Naive thymus-derived CD4-positive, alpha-beta T cell (primary cell): ENCODE data around the gene ATP6V1A. TPM values are rescaled to one million over a fixed set of nuclear protein-coding genes. Genes with fewer than 3 reads are reported as not detected.
A peak's percentile ranks its signal among the peaks of the same experiment; 100 is the strongest.

Source experiments
- ATAC-seq: fragments of 150-1000 bp; cut with Tn5 transposase; 2 replicates; pipeline ENCODE4 v1.10.0; 2021; ENCODE audit warnings: mild to moderate bottlenecking, moderate library complexity
- CTCF ChIA-PET: fragments of 350-600 bp; sonication (Branson Sonifier 250); formaldehyde crosslinking; loops from one replicate; lab custom pipeline; 2021; ENCODE audit warnings: antibody characterized with exemption; lab: Charles Lee
- POLR2A ChIA-PET: fragments of 350-600 bp; sonication (Branson Sonifier 250); formaldehyde crosslinking; loops from one replicate; lab custom pipeline; 2021; ENCODE audit warnings: antibody characterized with exemption, inconsistent platforms; lab: Charles Lee
- DNase-seq, 9 donors: peaks; one replicate each; pipeline versions ENCODE4 v3.0.0 to v3.0.0-alpha.2; 2020 to 2022; ENCODE audit warnings: mixed read lengths in 1 of 9
- H3K27ac ChIP-seq: one replicate; pipeline ENCODE4 v1.7.0; 2013; ENCODE audit warnings: mild to moderate bottlenecking, low read depth, low read length, moderate library complexity
- H3K27me3 ChIP-seq, 2 donors: one replicate each; pipeline ENCODE4 v1.7.0; 2013; ENCODE audit warnings: low read length in 2 of 2, mild to moderate bottlenecking in 2 of 2, moderate library complexity in 2 of 2; ENCODE audit not compliant: control insufficient read depth in 2 of 2, insufficient read depth in 2 of 2
- H3K36me3 ChIP-seq, 3 experiments: 1 replicate in 2 of 3; 2 replicates in 1 of 3; pipeline ENCODE4 v1.7.0; 2013; ENCODE audit warnings: low read length in 3 of 3, mild to moderate bottlenecking in 3 of 3, moderate library complexity in 1 of 3; ENCODE audit not compliant: insufficient read depth in 3 of 3, control insufficient read depth in 2 of 3
- H3K4me1 ChIP-seq, 2 donors: one replicate each; pipeline ENCODE4 v1.7.0; 2013; ENCODE audit warnings: low read length in 2 of 2, mild to moderate bottlenecking in 2 of 2, moderate library complexity in 1 of 2; ENCODE audit not compliant: control insufficient read depth in 2 of 2, insufficient read depth in 2 of 2
- H3K4me3 ChIP-seq: 2 replicates; pipeline ENCODE4 v1.7.0; 2013; ENCODE audit warnings: mild to moderate bottlenecking, low read length
- H3K9me3 ChIP-seq, 3 experiments: 1 replicate in 2 of 3; 2 replicates in 1 of 3; pipeline ENCODE4 v1.7.0; 2013; ENCODE audit warnings: low read length in 3 of 3; ENCODE audit not compliant: control insufficient read depth in 2 of 3
- H3K27ac Mint-ChIP-seq, 9 donors: one replicate each; pipeline ENCODE4 v1.8.0; 2020 to 2022; ENCODE audit warnings: mixed read lengths in 9 of 9, mild to moderate bottlenecking in 8 of 9, moderate library complexity in 5 of 9, inconsistent platforms in 2 of 9
- H3K27me3 Mint-ChIP-seq, 5 donors: one replicate each; pipeline ENCODE4 v1.8.0; 2021 to 2022; ENCODE audit warnings: mixed read lengths in 5 of 5, mild to moderate bottlenecking in 1 of 5
- H3K36me3 Mint-ChIP-seq, 5 donors: one replicate each; pipeline ENCODE4 v1.8.0; 2020 to 2022; ENCODE audit warnings: mixed read lengths in 5 of 5, mild to moderate bottlenecking in 3 of 5, inconsistent platforms in 1 of 5
- H3K4me1 Mint-ChIP-seq, 7 donors: one replicate each; pipeline ENCODE4 v1.8.0; 2020 to 2022; ENCODE audit warnings: mixed read lengths in 7 of 7, mild to moderate bottlenecking in 3 of 7, inconsistent platforms in 1 of 7
- H3K4me3 Mint-ChIP-seq, 10 donors: one replicate each; pipeline ENCODE4 v1.8.0; 2020 to 2022; ENCODE audit warnings: mild to moderate bottlenecking in 10 of 10, mixed read lengths in 10 of 10, moderate library complexity in 6 of 10, inconsistent platforms in 2 of 10
- H3K9me3 Mint-ChIP-seq, 11 donors: one replicate each; pipeline ENCODE4 v1.8.0; 2020 to 2022; ENCODE audit warnings: mixed read lengths in 11 of 11, mild to moderate bottlenecking in 4 of 11, inconsistent platforms in 1 of 11, moderate library complexity in 1 of 11
- intact Hi-C, 2 donors: fragments of 100-400 bp; cut with micrococcal nuclease; formaldehyde crosslinking; loops; one replicate each; pipeline ENCODE4 v1.15.1; 2023
- polyA plus RNA-seq, 2 donors: library from polyadenylated mRNA; unstranded; fragments of 300-500 nt; fragmentation: Illumina TruSeq; gene quantifications; one replicate each; pipeline ENCODE4 v1.2.3, GENCODE V29; 2021
- total RNA-seq, 6 experiments: library from RNA in 5 of 6; stranded (reverse) in 5 of 6; gene quantifications; 1 replicate in 5 of 6; 2 replicates in 1 of 6; pipeline ENCODE4 v1.2.3 and lab custom pipeline; 2021 to 2026

Gene ATP6V1A
- total and polyA plus RNA-seq, 7 experiments from 2014 or later, result 11.9 to 44.8 (median 29.0) TPM

- no peak overlapping the region for H3K4me3 Mint-ChIP-seq
- no peak overlapping the region for H3K4me3 ChIP-seq
- intact Hi-C loops, result loop anchor here in 1 of 2 donors (5.0 to 10.0 kb wide), 2 partner anchors 1860 to 1982 kb away; no protein-coding TSS in a partner anchor
- no peaks in the 10 kb centered on the region for H3K4me1 ChIP-seq
- no peak for DNase-seq
- no peaks in the 10 kb centered on the region for H3K27me3 ChIP-seq
- POLR2A ChIA-PET, result no interaction called here
- no peak overlapping the region for H3K27ac Mint-ChIP-seq
- peaks cover 0 to 7% (median 4%) of the 10 kb centered on the region in 5 donors for H3K27me3 Mint-ChIP-seq
- H3K36me3 ChIP-seq, result no peaks in the 10 kb centered on the region
- CTCF ChIA-PET, result interaction anchor here (0.8 to 0.9 kb wide), 2 partner anchors 29 to 99 kb away, joined by 3 read pairs; no protein-coding TSS in a partner anchor
- H3K27ac ChIP-seq, result no peak overlapping the region
- peaks cover 0 to 15% (median 5%) of the 10 kb centered on the region in 7 donors for H3K4me1 Mint-ChIP-seq
- no peak for ATAC-seq
- peaks cover 4 to 21% (median 10%) of the 10 kb centered on the region in 11 donors for H3K9me3 Mint-ChIP-seq
- peaks cover 0 to 5% (median 0%) of the 10 kb centered on the region in 3 experiments for H3K9me3 ChIP-seq
- H3K36me3 Mint-ChIP-seq, result peaks cover 0 to 6% (median 4%) of the 10 kb centered on the region in 5 donors
These were observed 88.1 kb downstream of the ATP6V1A start for GRCh38 chr3:113834983-113835382.

GRCh38 chr3:113838631-113839209 lies 91.9 kb downstream of the ATP6V1A start, which contains the start of gene GRAMD1C:
TSS of gene GRAMD1C (plus strand) at chr3:113838788. CDS start at chr3:113838910, 122 bp downstream.
- CTCF ChIA-PET, result interaction anchor here (0.6 to 1.8 kb wide), 4 partner anchors 69 to 223 kb away, joined by 4 to 6 read pairs (median 4); no protein-coding TSS in a partner anchor
- H3K4me3 Mint-ChIP-seq, result peak within 1 kb of the TSS; percentile 72 to 85 (median 80)
- POLR2A ChIA-PET, result interaction anchor here (0.8 kb wide), 1 partner anchor 347 kb away, joined by 4 read pairs; no protein-coding TSS in a partner anchor
- peak; percentile 100 for ATAC-seq
- Histone ChIP-seq H3K27ac (no peak within 1 kb of the TSS), H3K9me3 (no peaks in the 10 kb centered on the region), H3K4me1 (no peaks in the 10 kb centered on the region), H3K4me3 (peak within 1 kb of the TSS; percentile 72), H3K27me3 (no peaks in the 10 kb centered on the region), H3K36me3 (no peaks in the 10 kb centered on the region)
- intact Hi-C loops, result loop anchor here (1.0 to 10.0 kb wide), 11 partner anchors 75 to 1979 kb away; partner anchors contain the start of genes CCDC191 (in 2 of the 2), QTRT2 (in 2 of the 2) and USF3 (in 1 of the 2)
- peaks cover 0 to 3% (median 0%) of the 10 kb centered on the region in 11 donors for H3K9me3 Mint-ChIP-seq
- peak within 1 kb of the TSS in 5 of 9 donors; percentile 2 to 41 (median 17) for H3K27ac Mint-ChIP-seq
- peak; percentile 70 to 86 (median 83) for DNase-seq
- H3K36me3 Mint-ChIP-seq, result no peaks in the 10 kb centered on the region
- H3K27me3 Mint-ChIP-seq, result peaks cover 0 to 7% (median 4%) of the 10 kb centered on the region in 5 donors
- H3K4me1 Mint-ChIP-seq, result peaks cover 0 to 11% (median 5%) of the 10 kb centered on the region in 7 donors

GRCh38 chr3:113839551-113839950 lies 92.7 kb downstream of the ATP6V1A start:
- Mint-ChIP-seq H3K27ac (no peak overlapping the region), H3K36me3 (no peaks in the 10 kb centered on the region), H3K4me3 (peak overlapping the region in 9 of 10 donors; percentile 18 to 85 (median 80)), H3K27me3 (peaks cover 0 to 7% (median 4%) of the 10 kb centered on the region in 5 donors), H3K4me1 (peaks cover 0 to 11% (median 5%) of the 10 kb centered on the region in 7 donors), H3K9me3 (peaks cover 0 to 3% (median 0%) of the 10 kb centered on the region in 11 donors)
- no peaks in the 10 kb centered on the region for H3K9me3 ChIP-seq
- H3K36me3 ChIP-seq, result no peaks in the 10 kb centered on the region
- CTCF ChIA-PET, result interaction anchor here (1.8 to 2.3 kb wide), 2 partner anchors 71 to 104 kb away, joined by 6 to 7 read pairs; no protein-coding TSS in a partner anchor
- intact Hi-C loops, result loop anchor here (1.0 to 10.0 kb wide), 5 partner anchors 95 to 1978 kb away; partner anchors contain the start of genes CCDC191 (in 1 of the 2), QTRT2 (in 1 of the 2) and USF3 (in 1 of the 2)
- POLR2A ChIA-PET, result interaction anchor here (0.6 kb wide), 1 partner anchor 468 kb away, joined by 3 read pairs; no protein-coding TSS in a partner anchor
- no peaks in the 10 kb centered on the region for H3K27me3 ChIP-seq
- no peak overlapping the region for H3K4me3 ChIP-seq
- ATAC-seq (no peak), DNase-seq (no peak)
- H3K27ac ChIP-seq, result no peak overlapping the region
- H3K4me1 ChIP-seq, result no peaks in the 10 kb centered on the region

DNA sequence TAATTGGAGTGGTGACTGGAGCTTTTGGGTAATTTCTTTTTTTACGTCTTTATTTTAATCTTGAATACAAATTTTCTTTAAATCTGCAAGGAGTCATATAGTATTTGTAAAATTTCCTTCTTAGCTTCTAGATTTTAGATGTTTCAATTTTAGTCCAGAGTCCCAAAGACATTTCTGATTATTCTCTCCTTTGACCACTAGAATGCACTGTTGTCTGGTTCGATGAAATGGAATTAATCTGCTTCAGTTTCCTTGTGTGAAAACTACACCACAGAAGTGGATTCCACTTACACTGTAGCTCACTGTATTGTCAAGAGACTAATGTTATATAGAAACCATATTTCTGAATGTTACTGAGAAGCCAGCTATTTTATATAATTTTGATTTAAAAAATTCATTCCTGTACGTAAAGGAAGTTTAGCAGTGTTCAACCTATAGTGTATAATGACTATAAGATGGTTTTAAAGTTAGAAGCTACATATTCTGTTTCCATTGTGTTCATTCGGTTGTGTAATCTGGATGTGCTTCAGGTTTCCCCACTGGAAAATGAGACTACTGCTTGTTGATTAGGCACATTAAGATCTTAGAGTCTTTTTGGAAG lies 97.9 kb downstream of the ATP6V1A start:
- Histone ChIP-seq H3K4me1 (no peaks in the 10 kb centered on the region), H3K27me3 (no peaks in the 10 kb centered on the region), H3K4me3 (no peak overlapping the region), H3K36me3 (no peaks in the 10 kb centered on the region), H3K27ac (no peak overlapping the region), H3K9me3 (no peaks in the 10 kb centered on the region)
- H3K36me3 Mint-ChIP-seq, result no peaks in the 10 kb centered on the region
- H3K4me1 Mint-ChIP-seq, result no peaks in the 10 kb centered on the region
- H3K9me3 Mint-ChIP-seq, result no peaks in the 10 kb centered on the region
- CTCF ChIA-PET, result interaction anchor here (0.6 to 1.5 kb wide), 3 partner anchors 54 to 109 kb away, joined by 3 to 6 read pairs (median 4); no protein-coding TSS in a partner anchor
- POLR2A ChIA-PET, result interaction anchor here (0.8 kb wide), 1 partner anchor 68 kb away, joined by 3 read pairs; no protein-coding TSS in a partner anchor
- ATAC-seq (peak; percentile 60), DNase-seq (peak in 5 of 9 donors; percentile 7 to 25 (median 11))
- H3K27me3 Mint-ChIP-seq, result no peaks in the 10 kb centered on the region
- H3K27ac Mint-ChIP-seq, result no peak overlapping the region
- no peak overlapping the region for H3K4me3 Mint-ChIP-seq
- intact Hi-C loops, result loop anchor here (1.0 to 10.0 kb wide), 2 partner anchors 69 to 310 kb away; no protein-coding TSS in a partner anchor

DNA sequence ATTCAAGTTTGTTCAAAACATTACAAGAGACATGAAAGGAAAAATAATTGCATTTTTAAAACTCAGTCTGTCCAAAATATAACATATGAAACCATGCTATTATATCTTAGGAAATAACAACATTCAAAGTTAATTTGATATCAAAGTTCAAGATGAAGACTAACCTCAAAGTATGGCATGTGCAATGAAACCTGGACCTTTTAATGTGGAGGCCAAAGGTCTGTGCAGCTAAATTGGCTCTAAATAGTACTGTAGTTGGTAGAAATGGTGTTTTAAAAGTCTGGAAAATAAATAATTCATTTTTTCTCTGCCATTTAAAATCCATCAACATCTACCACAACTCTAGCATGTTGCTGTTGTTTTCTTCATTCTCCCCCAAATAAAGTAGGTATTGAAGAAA lies 100.4 kb downstream of the ATP6V1A start:
- no peaks in the 10 kb centered on the region for H3K4me1 Mint-ChIP-seq
- H3K9me3 Mint-ChIP-seq, result no peaks in the 10 kb centered on the region
- H3K27me3 Mint-ChIP-seq, result no peaks in the 10 kb centered on the region
- DNase-seq (no peak), ATAC-seq (no peak)
- Histone ChIP-seq H3K4me3 (no peak overlapping the region), H3K27me3 (no peaks in the 10 kb centered on the region), H3K36me3 (no peaks in the 10 kb centered on the region), H3K9me3 (no peaks in the 10 kb centered on the region), H3K27ac (no peak overlapping the region), H3K4me1 (no peaks in the 10 kb centered on the region)
- no peak overlapping the region for H3K27ac Mint-ChIP-seq
- intact Hi-C loops, result loop anchor here in 1 of 2 donors (10.0 kb wide), 1 partner anchor 308 kb away; no protein-coding TSS in a partner anchor
- CTCF ChIA-PET, result interaction anchor here (0.6 kb wide), 1 partner anchor 11 kb away, joined by 6 read pairs; no protein-coding TSS in a partner anchor
- H3K4me3 Mint-ChIP-seq, result no peak overlapping the region
- POLR2A ChIA-PET, result no interaction called here
- no peaks in the 10 kb centered on the region for H3K36me3 Mint-ChIP-seq
